Activated CD8-positive, alpha-beta memory T cell treated with anti-CD3 and anti-CD28 coated beads, Interleukin-2, amount 50 U/mL, for 24 hours (primary cell): Measurements from ENCODE around the gene DNTTIP2.
"Not testable (repeated sequence)": the region's sequence is repeated elsewhere in the genome, so short reads cannot be mapped to it uniquely, and the experiment has no call there.

Experiments
- DNase-seq: peaks from one replicate; pipeline ENCODE4 v3.0.0-alpha.2; 2020; ENCODE audit errors: extremely low read depth

The DNTTIP2 gene, protein sequence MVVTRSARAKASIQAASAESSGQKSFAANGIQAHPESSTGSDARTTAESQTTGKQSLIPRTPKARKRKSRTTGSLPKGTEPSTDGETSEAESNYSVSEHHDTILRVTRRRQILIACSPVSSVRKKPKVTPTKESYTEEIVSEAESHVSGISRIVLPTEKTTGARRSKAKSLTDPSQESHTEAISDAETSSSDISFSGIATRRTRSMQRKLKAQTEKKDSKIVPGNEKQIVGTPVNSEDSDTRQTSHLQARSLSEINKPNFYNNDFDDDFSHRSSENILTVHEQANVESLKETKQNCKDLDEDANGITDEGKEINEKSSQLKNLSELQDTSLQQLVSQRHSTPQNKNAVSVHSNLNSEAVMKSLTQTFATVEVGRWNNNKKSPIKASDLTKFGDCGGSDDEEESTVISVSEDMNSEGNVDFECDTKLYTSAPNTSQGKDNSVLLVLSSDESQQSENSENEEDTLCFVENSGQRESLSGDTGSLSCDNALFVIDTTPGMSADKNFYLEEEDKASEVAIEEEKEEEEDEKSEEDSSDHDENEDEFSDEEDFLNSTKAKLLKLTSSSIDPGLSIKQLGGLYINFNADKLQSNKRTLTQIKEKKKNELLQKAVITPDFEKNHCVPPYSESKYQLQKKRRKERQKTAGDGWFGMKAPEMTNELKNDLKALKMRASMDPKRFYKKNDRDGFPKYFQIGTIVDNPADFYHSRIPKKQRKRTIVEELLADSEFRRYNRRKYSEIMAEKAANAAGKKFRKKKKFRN

DNA sequence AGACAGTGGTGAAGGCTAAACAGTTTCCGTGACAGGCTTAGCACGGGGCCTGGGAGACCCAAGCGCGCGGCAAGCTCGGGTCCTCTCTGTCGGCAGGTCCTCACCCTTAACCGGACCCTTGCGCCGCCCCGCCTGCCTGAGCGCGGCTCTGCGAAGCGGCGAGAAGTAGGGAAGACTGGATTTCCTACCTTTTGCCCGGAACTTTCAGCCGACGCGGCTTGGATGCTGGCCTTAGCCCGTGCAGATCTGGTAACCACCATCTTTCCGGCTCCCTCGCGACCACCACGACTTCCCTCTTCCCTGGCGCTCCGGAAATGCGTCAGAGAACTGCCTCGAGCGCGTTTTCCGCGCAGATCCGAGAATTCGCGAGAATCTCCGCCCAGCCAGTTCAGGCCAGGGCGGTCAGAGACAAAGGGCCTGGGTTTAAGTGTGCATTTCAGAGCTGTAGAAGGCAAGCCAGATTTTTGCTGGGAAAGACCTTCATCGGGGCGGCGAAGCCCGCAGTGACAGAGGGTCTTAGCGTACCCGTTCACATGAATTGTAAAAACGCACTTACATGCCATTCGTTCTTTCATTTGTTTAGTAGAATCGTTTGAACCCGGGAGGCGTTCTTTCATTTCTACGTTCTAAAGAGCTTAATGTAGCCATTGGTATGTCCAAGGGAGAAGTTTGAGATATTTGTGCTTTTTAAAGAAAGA lies at the start of gene DNTTIP2:
Gene DNTTIP2 (minus strand): TSS at position 318 of the 698 bp plus-strand sequence. CDS start 58 bp downstream, at position 260.
- DNase-seq = peak; percentile 84

- no peak for DNase-seq
These were observed 46.2 kb upstream of the DNTTIP2 start for GRCh38 chr1:93925206-93925605.

GRCh38 chr1:93919780-93920179 lies 40.8 kb upstream of the DNTTIP2 start:
- DNase-seq = no peak

DNA sequence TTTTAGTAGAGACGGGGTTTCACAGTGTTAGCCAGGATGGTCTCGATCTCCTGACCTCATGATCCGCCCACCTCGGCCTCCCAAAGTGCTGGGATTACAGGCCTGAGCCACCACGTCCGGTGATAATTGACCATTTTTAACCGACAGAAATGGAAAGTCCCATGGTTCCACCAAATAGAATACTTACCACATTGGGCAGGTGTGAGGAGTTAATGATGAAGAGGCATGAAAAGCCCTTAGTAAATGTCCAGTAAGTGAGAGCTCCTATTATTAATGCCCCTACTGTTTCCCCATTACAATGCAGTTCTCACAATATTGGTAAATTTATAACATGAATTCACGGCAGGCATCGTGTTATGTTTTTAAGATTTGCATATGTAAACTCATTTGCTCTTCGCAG lies 38.3 kb upstream of the DNTTIP2 start:
- DNase-seq = no peak

GRCh38 chr1:93910880-93911279 lies 31.9 kb upstream of the DNTTIP2 start:
- not testable (repeated sequence) for DNase-seq

GRCh38 chr1:93910305-93910704 lies 31.3 kb upstream of the DNTTIP2 start:
- no peak for DNase-seq

- peak; percentile 66 for DNase-seq
These were observed 30.4 kb upstream of the DNTTIP2 start, which contains the start of gene GCLM for GRCh38 chr1:93909146-93910050. Gene GCLM, minus strand, starts transcription at chr1:93909430. Its CDS starts 267 bp downstream, at chr1:93909163.

DNA sequence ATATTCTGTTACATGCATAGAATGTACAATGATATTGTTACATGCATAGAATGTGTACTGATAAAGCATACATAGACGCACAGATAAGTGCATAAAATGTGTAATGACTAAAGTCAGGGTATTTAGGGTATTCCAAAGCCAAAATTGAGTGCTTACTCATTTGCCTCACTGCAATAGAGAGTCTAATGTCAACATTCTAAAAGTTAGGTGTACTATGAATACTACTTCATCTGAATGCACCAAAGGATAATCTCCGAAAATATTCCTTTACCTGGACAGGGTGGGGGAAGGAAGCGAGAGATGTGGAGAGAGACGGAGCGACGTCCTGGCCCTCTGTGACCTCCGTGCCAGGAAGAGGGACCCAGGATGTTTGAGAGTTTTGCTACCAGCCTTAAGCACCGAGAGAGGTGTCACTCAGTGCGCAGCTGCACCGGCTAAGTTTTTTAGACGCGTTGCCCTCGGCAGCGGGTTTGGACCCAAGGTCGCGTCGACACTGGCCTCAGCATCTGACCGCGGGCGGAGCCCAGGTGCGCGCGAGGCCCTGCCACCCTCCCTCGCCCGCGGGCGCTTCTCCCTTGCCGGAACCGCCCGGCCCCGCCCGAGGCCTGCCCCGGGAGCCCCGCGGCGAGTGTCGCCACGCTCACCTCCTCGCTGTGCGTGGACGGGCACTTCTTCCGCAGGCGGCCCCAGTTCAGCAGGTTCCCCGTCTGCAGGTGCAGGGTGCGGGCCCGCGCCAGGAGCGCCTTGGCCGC lies 29.6 kb upstream of the DNTTIP2 start:
- DNase-seq = peak; percentile 21

- no peak for DNase-seq
These were observed 28.7 kb upstream of the DNTTIP2 start for GRCh38 chr1:93907718-93908117.

DNA sequence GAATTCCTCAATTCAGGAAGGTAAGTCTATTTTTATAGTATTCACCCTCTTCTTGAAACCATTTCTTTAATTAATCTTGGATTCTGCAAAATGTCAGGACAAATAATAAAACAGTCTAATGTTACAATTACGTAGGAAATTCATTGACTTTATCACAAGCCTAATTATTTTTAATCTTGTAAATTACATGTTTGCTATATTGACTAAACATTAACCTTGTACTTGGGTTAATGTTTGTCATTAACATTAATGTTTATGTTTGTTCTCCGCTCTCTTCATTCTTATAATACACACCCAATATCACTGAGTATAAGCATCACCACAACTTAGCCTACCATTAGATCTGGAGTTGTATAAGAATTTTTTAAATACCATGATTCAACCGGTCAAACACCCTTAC lies 27.5 kb upstream of the DNTTIP2 start:
- DNase-seq = no peak

GRCh38 chr1:93905734-93906133 lies 26.7 kb upstream of the DNTTIP2 start:
- no peak for DNase-seq

- no peak for DNase-seq
These were observed 26.0 kb upstream of the DNTTIP2 start for GRCh38 chr1:93905051-93905450.

DNA sequence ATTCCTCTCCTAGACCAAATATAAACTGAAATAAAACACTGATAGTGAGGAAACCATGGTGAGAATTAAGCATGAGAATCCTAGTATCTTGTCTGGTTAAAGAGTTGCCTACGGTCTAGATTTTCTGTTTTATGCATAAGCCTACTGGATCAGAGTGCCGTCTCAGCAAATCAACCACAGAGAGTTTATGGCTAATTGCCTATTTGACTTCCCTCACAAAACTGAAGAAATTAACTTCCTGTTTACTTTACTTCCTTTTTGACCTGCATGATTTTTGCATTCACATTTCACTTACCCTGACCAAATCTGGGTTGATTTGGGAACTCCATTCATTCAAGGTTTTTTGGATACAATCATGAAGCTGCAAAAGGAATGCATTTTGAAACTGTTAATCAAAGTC lies 25.2 kb upstream of the DNTTIP2 start:
- no peak for DNase-seq

- no peak for DNase-seq
These were observed 21.9 kb upstream of the DNTTIP2 start for GRCh38 chr1:93900723-93901504.

GRCh38 chr1:93899543-93900207 lies 20.7 kb upstream of the DNTTIP2 start:
- no peak for DNase-seq

DNA sequence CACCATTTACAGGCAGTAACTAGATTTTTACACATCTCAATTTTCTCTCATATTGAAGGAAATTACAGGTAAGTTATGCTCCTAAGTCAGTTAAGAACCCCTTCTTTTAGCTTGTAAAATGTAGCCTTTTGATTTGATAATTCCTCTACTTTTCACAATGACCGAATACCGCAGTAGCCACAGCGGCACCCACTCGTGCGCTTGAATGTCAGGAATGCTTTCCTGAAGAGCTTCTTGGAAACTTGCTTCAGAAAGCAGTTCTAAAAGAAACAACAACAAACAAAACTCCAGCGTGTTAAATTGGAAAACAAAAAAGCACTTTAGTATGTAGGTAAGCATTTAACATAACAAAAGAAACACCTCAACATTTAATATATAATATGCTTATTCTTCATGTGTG lies 9.9 kb upstream of the DNTTIP2 start:
- no peak for DNase-seq

GRCh38 chr1:93882269-93882668 lies 3.3 kb upstream of the DNTTIP2 start:
- no peak for DNase-seq

GRCh38 chr1:93880731-93881130 lies 1.7 kb upstream of the DNTTIP2 start:
- DNase-seq = no peak

DNA sequence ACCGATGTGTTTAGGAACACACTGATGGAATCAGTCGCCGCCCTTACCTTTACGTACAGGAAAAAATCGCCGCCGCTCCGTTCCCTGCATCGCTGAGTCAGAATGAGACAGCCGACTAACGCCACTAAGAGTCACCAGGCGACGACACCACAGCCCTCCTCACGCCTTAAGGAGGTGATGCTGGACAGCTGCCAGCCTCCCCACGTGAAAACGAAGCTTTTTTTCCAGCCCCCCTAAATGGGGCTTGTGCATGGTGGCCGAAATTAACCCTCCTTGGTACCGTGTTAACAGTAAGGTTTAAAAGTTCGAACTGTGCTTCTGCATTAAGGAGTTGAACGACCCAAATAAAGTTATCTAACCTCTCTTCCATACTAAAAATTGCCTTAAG lies 511 bp downstream of the DNTTIP2 start:
- peak; percentile 35 for DNase-seq
